HS-27A (cell line): Measurements from ENCODE around the gene TRA2A.
"Not testable (repeated sequence)": the region's sequence is repeated elsewhere in the genome, so short reads cannot be mapped to it uniquely, and the experiment has no call there.

ENCODE experiments used
- DNase-seq: peaks from one replicate; pipeline ENCODE4 v3.0.0-alpha.2; 2012; ENCODE audit warnings: low read depth, missing footprints

Gene TRA2A

GRCh38 chr7:23531794-23532489 is at the start of gene TRA2A:
TRA2A (minus strand) TSS chr7:23531981; CDS start chr7:23531824, 157 bp downstream.
- DNase-seq = peak; percentile 68

GRCh38 chr7:23570592-23571200 is 38.9 kb upstream of the TRA2A start:
- DNase-seq = peak; percentile 41

DNA sequence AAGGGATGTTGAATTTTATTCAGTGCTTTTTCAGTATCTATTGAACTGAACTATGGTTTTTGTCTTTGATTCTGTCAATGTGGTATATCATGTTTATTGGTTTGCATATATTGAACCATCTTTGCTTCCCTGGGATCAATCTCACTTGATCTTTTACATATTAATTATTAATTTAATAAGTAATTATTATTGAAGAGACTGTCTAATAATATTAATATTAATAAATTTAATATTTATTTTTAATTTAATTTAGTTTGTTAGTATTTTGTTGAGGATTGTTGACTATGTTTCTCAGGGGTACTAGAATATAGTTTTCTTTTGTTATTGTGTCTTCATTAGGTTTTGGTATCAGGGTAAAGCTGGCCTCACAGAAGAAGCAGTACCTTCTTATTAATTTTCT is 26.5 kb upstream of the TRA2A start:
- no peak for DNase-seq

DNA sequence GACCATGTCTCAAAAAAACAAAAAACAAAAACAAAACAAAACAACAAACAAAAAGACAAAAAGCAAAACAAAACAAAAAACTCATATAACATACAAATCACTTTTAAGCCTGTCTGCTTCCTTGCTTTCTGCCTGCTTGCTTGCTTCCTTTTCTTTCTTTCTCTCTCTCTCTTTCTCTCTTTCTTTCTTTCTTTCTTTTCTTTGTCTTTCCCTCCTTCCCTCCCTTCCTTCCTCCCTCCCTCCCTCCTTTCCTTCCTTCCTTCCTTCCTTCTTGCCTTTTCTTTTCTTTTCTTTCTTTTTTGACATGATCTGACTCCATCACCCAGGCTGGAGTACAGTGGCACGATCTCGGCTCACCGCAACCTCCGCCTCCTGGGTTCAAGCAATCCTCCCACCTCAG is 15.9 kb upstream of the TRA2A start:
- no peak for DNase-seq

DNA sequence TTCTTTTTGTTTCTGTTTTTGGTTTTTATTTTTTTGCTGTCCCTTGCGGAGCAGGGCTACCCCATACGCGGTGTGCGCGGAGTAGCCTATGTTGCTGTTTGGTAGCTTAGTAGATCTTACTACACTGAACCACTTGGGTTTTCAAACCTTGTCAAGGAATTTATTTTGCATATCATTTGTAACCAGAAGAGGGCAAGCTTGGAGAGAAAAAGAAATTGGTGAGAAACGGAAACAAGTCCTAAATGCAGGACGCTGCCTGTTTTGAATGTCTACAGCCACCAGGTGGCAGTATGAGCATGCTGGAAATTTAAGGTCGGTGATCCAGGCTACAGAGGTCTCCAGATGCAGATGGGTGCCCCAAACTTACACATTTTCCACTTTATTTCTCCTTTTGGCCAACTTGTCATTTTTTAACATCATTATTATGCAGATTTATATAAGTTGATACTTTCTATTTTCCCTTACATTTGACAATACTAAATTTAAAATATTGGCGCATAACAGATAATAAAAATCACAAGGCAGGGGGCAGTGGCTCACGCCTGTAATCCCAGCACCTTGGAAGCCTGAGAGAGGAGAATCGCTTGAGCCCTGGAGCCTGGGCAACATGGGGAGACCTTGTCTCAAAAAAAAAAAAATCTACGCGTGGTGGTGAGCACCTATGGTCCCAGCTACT is 15.3 kb upstream of the TRA2A start:
- peak; percentile 64 for DNase-seq

DNA sequence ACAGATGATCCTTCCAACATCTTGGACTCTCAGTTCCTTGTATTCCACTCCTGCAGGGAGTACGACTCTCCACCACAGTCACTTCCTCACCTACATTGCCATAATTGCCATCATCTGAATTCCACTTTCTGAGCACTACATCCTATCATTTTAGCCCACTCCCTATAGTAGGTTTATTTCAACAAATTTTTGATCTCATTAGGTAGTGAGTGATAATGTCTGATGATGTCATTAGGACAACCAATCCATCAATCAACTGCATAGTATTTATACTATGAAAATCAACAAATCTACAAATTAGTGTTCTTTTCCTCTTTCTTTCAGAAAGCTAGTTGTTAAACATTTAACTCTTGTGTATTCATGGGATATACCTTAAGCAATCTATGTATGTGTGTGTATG is 13.7 kb upstream of the TRA2A start:
- no peak for DNase-seq

DNA sequence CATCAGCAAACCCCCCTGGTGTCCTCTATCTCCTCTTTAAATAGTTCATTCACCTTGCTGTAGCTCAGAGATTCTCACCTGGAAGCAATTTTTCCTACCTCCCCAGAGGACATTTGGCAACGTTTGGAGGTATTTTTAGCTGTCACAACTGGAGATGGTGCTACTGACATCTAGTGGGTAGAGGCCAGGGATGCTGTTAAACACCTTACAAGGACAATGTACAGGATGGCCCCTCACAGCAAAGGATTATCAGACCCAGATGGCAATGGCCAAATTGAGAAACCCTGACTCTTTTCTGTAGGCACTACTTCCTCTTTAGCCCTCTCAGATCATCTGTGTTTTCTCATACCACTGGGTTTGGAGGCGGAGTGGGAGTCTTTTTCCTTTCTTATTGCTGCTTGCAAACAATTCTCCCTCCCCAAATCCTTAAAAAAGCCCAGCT is 13.2 kb upstream of the TRA2A start:
- no peak for DNase-seq

GRCh38 chr7:23542752-23543151 is 11.0 kb upstream of the TRA2A start:
- DNase-seq = no peak

DNA sequence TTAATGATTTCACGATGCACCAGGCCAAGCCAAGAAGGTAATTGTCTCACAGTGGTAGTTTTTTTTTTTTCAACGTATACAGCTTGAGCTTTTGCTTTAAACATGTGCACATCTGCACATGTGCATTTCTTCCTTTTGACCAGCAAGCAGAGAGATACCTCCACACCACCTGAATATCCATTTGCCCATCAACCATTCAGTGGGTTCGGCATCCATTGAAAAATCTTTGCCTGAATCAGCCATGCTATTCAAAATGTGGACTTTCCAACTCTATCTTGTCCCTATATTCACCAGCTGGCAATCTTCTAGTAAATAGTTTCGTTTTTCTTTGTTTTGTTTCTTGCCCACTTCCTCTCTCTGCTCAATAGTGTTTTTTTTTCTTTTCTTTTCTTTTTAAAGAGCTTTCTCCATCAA is 7.7 kb upstream of the TRA2A start:
- DNase-seq = no peak

GRCh38 chr7:23538301-23538700 is 6.5 kb upstream of the TRA2A start:
- DNase-seq = no peak

- no peak for DNase-seq
These were observed 1.4 kb upstream of the TRA2A start for GRCh38 chr7:23533238-23533604.

GRCh38 chr7:23532490-23533237 is 883 bp upstream of the TRA2A start:
- DNase-seq = no peak

DNA sequence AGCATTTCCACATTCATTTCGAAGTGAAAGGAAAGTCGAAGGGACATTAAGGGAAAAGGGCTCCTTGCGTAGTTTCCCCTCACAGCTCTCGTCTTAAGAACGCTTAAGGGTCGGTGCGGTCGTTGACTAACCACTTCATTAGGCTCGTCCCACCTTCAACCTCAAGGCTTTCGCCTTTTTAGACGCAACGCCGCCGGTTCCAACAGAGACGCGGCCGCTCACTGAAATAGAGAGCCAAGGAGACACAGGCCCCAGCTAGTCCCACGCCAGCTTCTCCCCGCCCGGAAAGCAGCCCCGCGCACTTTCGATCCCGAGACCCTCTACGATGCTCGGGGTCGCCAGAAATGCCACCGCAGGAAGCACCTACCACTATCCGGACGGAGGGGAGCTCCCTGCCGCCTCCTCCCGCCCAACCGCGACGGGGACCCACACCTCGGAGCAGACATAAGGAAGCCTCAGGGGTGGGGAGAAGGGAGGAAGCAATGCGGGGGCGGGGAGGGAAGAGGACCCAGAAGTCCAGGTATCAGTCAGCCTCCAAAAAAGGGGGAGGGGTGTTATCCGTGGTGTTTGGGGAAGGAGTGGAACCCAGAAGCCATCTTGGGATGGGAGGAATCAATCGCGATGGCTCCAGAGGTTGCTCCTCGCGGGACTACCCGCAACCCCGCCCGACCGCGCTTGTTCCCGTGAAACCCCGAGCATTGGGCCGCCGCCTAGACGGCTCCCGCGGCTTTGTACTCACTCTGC is 559 bp downstream of the TRA2A start:
- DNase-seq = no peak

DNA sequence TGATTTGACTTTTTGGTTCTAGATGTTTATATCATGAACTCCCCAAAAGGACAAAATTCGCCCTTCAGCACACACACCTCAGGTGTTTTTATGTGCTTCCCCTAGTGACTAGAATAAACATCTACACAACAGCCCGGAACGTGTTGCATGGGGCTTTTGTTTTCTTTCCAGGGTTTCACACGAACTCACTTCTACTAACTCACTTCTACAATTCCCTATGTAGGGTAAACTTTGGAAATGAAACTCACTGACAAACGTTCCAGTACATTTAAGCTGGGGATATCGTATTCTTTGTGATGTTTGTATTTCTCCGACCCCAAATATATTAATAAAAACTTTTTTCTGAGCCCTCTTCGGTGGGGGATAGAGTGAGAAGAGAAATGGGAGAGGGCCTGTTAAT is 1.4 kb downstream of the TRA2A start:
- no peak for DNase-seq

DNA sequence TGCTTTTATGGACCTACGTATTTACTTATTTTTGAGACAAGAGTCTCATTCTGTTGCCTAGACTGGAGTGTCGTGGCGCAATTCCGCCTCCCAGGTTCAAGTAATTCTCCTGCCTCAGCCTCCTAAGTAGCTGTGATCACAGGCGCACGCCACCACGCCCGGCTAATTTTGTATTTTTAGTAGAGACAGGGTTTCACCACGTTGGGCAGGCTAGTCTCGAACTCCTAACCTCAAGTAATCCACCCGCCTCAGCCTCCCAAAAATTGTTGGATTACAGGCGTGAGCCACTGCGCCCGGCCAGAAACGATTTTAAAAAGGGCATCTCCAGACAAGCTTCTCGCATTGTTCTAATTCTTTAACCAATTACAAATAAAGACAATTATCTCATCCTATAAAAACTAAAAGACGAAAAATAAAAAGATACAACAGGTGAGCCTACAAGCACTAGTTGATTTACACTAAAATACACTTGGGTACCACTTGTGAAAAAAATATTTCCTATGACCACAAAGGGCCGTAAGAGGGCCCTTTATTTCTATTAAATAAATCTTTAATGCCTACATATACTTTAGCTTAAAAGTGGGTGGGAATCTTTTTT is 2.4 kb downstream of the TRA2A start:
- no peak for DNase-seq

DNA sequence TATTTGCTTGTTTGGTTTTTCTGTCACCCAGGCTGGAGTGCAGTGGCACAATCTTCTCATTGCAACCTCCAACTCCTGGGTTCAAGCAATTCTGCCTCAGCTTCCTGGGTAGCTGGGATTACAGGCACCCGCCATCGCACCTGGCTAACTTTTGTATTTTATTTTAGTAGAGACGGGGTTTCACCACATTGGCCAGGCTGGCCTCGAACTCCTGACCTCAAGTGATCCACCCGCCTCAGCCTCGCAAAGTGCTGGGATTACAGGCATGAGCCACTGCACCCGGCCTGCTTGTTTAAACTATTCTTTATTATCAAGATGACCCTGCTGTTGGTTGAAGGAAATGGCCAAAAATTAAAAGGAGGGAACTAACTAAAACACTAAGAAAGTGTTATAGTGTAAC is 6.2 kb downstream of the TRA2A start:
- not testable (repeated sequence) for DNase-seq

DNA sequence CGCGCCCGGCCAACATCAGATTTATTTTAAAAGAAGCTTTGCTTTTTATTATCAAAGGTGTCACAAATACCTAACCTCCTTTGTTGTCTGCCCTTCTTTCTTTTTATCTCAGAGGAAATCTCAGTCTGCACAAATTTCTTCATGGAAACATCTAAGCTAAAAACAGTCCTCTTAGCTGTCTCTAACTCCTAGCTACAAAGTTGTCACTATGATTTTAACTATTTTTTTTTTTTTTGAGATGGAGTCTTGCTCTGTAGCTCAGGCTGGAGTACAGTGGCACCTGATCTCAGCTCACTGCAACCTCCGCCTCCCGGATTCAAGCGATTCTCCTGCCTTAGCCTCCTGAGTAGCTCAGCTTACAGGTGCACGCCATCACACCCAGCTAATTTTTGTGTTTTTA is 7.3 kb downstream of the TRA2A start:
- no peak for DNase-seq

DNA sequence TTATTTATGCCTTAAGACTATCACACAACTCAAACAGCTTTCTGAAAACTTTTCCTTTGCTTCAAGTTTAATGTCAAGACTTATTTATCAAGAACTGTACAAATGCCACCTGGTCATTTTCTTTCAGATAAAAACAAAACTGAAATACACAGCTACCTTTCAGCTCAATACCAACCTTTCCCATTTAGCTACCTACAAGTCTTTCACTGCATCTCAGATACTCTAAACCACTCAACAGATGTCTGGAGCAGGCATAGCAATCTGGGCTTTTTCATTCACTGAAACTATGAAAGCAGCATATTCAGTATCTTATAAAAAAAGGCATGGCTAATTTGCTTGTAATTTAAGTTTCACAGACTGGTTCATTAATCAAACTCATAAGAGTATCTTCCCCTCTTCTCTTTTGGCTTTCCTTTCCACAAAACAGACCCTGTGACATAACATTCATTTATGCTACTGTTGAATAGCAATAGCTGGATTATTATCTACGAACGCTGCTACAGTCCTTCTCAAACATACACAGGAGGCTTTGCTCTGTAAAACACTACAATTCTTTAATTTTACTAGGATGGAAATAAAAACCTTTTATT is 8.2 kb downstream of the TRA2A start:
- no peak for DNase-seq

- DNase-seq = no peak
These were observed 11.2 kb downstream of the TRA2A start for GRCh38 chr7:23520582-23520981.

- DNase-seq = no peak
These were observed 17.0 kb downstream of the TRA2A start for GRCh38 chr7:23514755-23515154.

- DNase-seq = not testable (repeated sequence)
These were observed 18.0 kb downstream of the TRA2A start for GRCh38 chr7:23513746-23514145.
